Mucosa of descending colon (tissue), 3 donors: ENCODE data around the gene DNAH2. TPM values are rescaled to one million over a fixed set of nuclear protein-coding genes. Genes with fewer than 3 reads are reported as not detected.
A peak's percentile ranks its signal among the peaks of the same experiment; 100 is the strongest.
"Not testable (repeated sequence)": the region's sequence is repeated elsewhere in the genome, so short reads cannot be mapped to it uniquely, and the experiment has no call there.

Experiments
- ATAC-seq: fragments of 200-7000 bp; cut with Tn5 transposase; one replicate; pipeline ENCODE4 v1.9.1; 2020; ENCODE audit warnings: mild to moderate bottlenecking, moderate library complexity
- DNase-seq, 3 donors: peaks; one replicate each; pipeline ENCODE4 v3.0.0-alpha.2; 2020
- H3K36me3 ChIP-seq: fragments of 200-600 bp; one replicate; pipeline ENCODE4 v1.8.0; 2021; ENCODE audit warnings: low read depth, mild to moderate bottlenecking
- H3K4me1 ChIP-seq: fragments of 200-600 bp; one replicate; pipeline ENCODE4 v1.8.0; 2021; ENCODE audit warnings: low read depth, mild to moderate bottlenecking
- H3K4me3 ChIP-seq: fragments of 200-600 bp; one replicate; pipeline ENCODE4 v1.8.0; 2021; ENCODE audit warnings: mild to moderate bottlenecking
- H3K9me3 ChIP-seq: fragments of 200-600 bp; one replicate; pipeline ENCODE4 v1.8.0; 2021; ENCODE audit warnings: mild to moderate bottlenecking
- CTCF ChIP-seq: fragments of 200-600 bp; IDR thresholded peaks from one replicate; pipeline ENCODE4 v1.8.0; 2022; ENCODE audit warnings: antibody characterized with exemption, mild to moderate bottlenecking
- intact Hi-C, 2 donors: fragments of 100-400 bp; cut with DNase I in 1 of 2; cut with micrococcal nuclease in 1 of 2; formaldehyde crosslinking; loops; one replicate each; pipeline versions ENCODE4 v1.11.0 to v1.11.1; 2022; cut with DNase I, micrococcal nuclease
- total RNA-seq, 3 donors: library from RNA; stranded (reverse); fragmentation: NEBNext Ultra II Directional in 2 of 3; extraction: Animal tissue kit (Norgen Biotek cat#: 25700) in 2 of 3; gene quantifications; one replicate each; pipeline versions ENCODE4 v1.2.1 to v1.2.4, GENCODE V29; 2021 to 2023
- donor health status: DM: no; HTN: no; CAD: no; lungs with moderate emphysema.
- donor health status: DM: no; HTN: no; CAD: no.
- donor health status: DM: no; HTN: yes; CAD: no.

Gene DNAH2
- total RNA-seq, 3 donors from 2014 or later, result 0.19 to 0.70 (median 0.29) TPM

- H3K9me3 ChIP-seq, result no peaks in the 10 kb centered on the region
- no peak for TF ChIP-seq CTCF
- no peaks in the 10 kb centered on the region for H3K36me3 ChIP-seq
- no peak overlapping the region for H3K4me3 ChIP-seq
- H3K4me1 ChIP-seq, result peaks cover 4% of the 10 kb centered on the region
- peak; percentile 82 to 87 (median 86) for DNase-seq
- intact Hi-C loops, result no loop called here
- ATAC-seq, result peak; percentile 97
These were observed 86.4 kb downstream of the DNAH2 start for GRCh38 chr17:7803981-7804380.

GRCh38 chr17:7806587-7806986 is 89.0 kb downstream of the DNAH2 start:
- no peak for DNase-seq
- ATAC-seq, result no peak
- intact Hi-C loops, result no loop called here
- Histone ChIP-seq H3K4me3 (no peak overlapping the region), H3K36me3 (no peaks in the 10 kb centered on the region), H3K9me3 (no peaks in the 10 kb centered on the region), H3K4me1 (peaks cover 4% of the 10 kb centered on the region)
- TF ChIP-seq CTCF, result no peak

DNA sequence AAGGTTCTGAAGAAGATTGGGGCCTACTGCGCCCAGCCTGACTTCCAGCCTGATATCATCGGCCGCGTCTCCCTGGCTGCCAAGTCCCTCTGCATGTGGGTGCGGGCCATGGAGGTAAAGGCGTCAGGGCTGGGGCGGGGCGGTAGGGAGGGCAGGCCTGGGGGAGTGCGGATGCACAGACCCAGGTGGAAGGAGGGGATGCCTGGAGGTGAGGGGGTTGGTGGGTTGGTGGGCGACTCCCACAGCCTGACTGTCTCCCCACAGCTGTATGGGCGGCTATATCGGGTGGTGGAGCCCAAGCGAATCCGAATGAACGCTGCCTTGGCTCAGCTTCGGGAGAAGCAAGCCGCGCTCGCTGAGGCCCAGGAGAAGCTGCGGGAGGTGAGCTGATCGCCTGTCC is 89.7 kb downstream of the DNAH2 start:
- no peak for DNase-seq
- no peaks in the 10 kb centered on the region for H3K9me3 ChIP-seq
- no peaks in the 10 kb centered on the region for H3K36me3 ChIP-seq
- ATAC-seq, result no peak
- no peak for TF ChIP-seq CTCF
- peaks cover 4% of the 10 kb centered on the region for H3K4me1 ChIP-seq
- H3K4me3 ChIP-seq, result no peak overlapping the region
- intact Hi-C loops, result no loop called here

- DNase-seq (no peak), ATAC-seq (peak; percentile 62)
- no peaks in the 10 kb centered on the region for H3K36me3 ChIP-seq
- no peak for TF ChIP-seq CTCF
- H3K4me3 ChIP-seq, result no peak overlapping the region
- intact Hi-C loops, result no loop called here
- peaks cover 3% of the 10 kb centered on the region for H3K4me1 ChIP-seq
- no peaks in the 10 kb centered on the region for H3K9me3 ChIP-seq
These were observed 91.7 kb downstream of the DNAH2 start for GRCh38 chr17:7809086-7809790.

- ATAC-seq, H3K36me3 ChIP-seq, H3K4me3 ChIP-seq, H3K9me3 ChIP-seq, intact Hi-C loops, H3K4me1 ChIP-seq, DNase-seq: not testable (repeated sequence)
These were observed 92.3 kb downstream of the DNAH2 start for GRCh38 chr17:7809791-7810343.

- H3K36me3 ChIP-seq, result no peaks in the 10 kb centered on the region
- H3K4me1 ChIP-seq, result no peaks in the 10 kb centered on the region
- intact Hi-C loops, result no loop called here
- no peak for DNase-seq
- H3K9me3 ChIP-seq, result no peaks in the 10 kb centered on the region
- no peak overlapping the region for H3K4me3 ChIP-seq
- no peak for TF ChIP-seq CTCF
- ATAC-seq, result no peak
These were observed 93.7 kb downstream of the DNAH2 start for GRCh38 chr17:7811251-7811650.
